Kidney (tissue), 14 donors: ENCODE results near the gene CYP11A1. TPM values are rescaled to one million over a fixed set of nuclear protein-coding genes. Genes with fewer than 3 reads are reported as not detected.

Experiments
- DNase-seq, 5 donors: peaks; one replicate each; pipeline ENCODE4 v3.0.0-alpha.2; 2013 to 2020
- FAIRE-seq: peaks from 2 replicates; lab custom pipeline; 2012; peaks lifted over from hg19 to GRCh38; lab: Jason Lieb, UNC
- H3K27ac ChIP-seq, 2 donors: one replicate each; pipeline ENCODE4 v1.7.0; 2013; ENCODE audit warnings: low read depth in 2 of 2, low read length in 2 of 2, inconsistent platforms in 1 of 2
- H3K27me3 ChIP-seq: one replicate; pipeline ENCODE4 v1.7.1; 2013; ENCODE audit warnings: low read length, inconsistent platforms; ENCODE audit not compliant: control insufficient read depth, insufficient read depth
- H3K36me3 ChIP-seq, 3 donors: one replicate each; pipeline versions ENCODE4 v1.7.0 to v1.7.1; 2013; ENCODE audit warnings: low read length in 3 of 3, control low read depth in 1 of 3, inconsistent platforms in 1 of 3; ENCODE audit not compliant: insufficient read depth in 3 of 3, control insufficient read depth in 2 of 3
- H3K4me1 ChIP-seq, 3 donors: one replicate each; pipeline versions ENCODE4 v1.7.0 to v1.7.1; 2013; ENCODE audit warnings: low read length in 3 of 3, inconsistent platforms in 1 of 3, low read depth in 1 of 3; ENCODE audit not compliant: control insufficient read depth in 2 of 3, insufficient read depth in 2 of 3
- H3K4me3 ChIP-seq, 3 donors: one replicate each; pipeline versions ENCODE4 v1.7.0 to v1.8.1; 2013; ENCODE audit warnings: low read length in 3 of 3, control low read depth in 1 of 3, inconsistent platforms in 1 of 3
- H3K9ac ChIP-seq, 3 donors: one replicate each; pipeline versions ENCODE4 v1.7.0 to v1.7.1; 2013; ENCODE audit warnings: low read length in 3 of 3, control low read depth in 1 of 3, inconsistent platforms in 1 of 3
- H3K9me3 ChIP-seq, 3 donors: one replicate each; pipeline versions ENCODE4 v1.7.0 to v1.7.1; 2013; ENCODE audit warnings: low read length in 3 of 3, control low read depth in 1 of 3, inconsistent platforms in 1 of 3; ENCODE audit not compliant: control insufficient read depth in 2 of 3, insufficient read depth in 1 of 3
- CTCF ChIP-seq: IDR thresholded peaks from 3 replicates; pipeline ENCODE4 v1.5.1; 2012; ENCODE audit warnings: mild to moderate bottlenecking, moderate library complexity, borderline replicate concordance; ENCODE audit not compliant: insufficient read depth; ENCODE audit errors: extremely low read depth
- intact Hi-C: fragments of 100-400 bp; cut with DNase I; formaldehyde crosslinking; loops from one replicate; pipeline ENCODE4 v1.11.1; 2022
- polyA plus RNA-seq: library from polyadenylated mRNA; stranded (reverse); fragments of 350-450 nt; fragmentation: Illumina TruSeq; extraction: RNeasy Lipid Tissue Mini Kit (QIAGEN cat#74804); gene quantifications from one replicate; pipeline ENCODE4 v1.2.3, GENCODE V29; 2014; ENCODE audit warnings: low read depth, low replicate concordance; ENCODE audit not compliant: insufficient read depth
- total RNA-seq: library from RNA; stranded (reverse); fragmentation: NEBNext Ultra II Directional; extraction: Animal tissue kit (Norgen Biotek cat#: 25700); gene quantifications from one replicate; pipeline ENCODE4 v1.2.1, GENCODE V29; 2021
- donor health status: control.
- donor health status: control.
- donor health status: control.
- donor health status: control.
- donor health status: control.
- donor health status: DM: yes; HTN: yes; CAD: no.
- donor health status: Normal renal cell carcinoma (clear cell type).

CYP11A1 gene
- total and polyA plus RNA-seq, 2 donors from 2014 or later: 0.13 to 2.7 TPM

DNA sequence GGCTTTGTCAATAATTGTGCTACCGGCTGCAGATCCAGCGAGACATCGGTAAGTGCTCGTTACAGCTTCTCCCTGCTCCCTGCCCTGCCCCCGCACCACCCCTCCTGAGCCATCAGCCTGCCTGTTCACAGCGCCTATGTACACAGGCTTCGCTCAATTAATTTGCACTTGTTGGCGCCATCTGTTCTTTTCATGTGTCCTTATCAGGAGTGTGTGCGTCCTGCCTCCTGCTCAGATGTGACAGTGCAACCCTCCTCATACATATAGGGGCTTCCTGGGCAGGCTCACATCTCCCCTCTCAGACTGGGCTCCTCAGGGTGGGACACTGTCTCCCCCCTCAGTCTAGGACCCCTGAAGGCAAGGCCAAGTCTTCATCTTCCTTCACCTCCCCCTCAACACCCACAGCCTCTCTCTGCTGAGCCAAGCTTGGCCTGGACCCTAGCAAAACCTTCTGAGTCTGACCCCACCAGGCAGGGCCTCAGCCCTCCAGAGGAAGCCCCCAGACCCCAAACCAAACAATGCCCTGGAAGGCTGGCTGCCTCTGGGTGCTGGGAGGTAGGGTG, 54.9 kb downstream of the CYP11A1 start:
- FAIRE-seq (no peak), DNase-seq (peak in 3 of 5 donors; percentile 73 to 81 (median 80))
- Histone ChIP-seq H3K36me3 (no peaks in the 10 kb centered on the region), H3K9ac (no peak overlapping the region), H3K4me1 (peaks cover 0 to 2% (median 0%) of the 10 kb centered on the region in 3 donors), H3K9me3 (no peaks in the 10 kb centered on the region), H3K4me3 (no peak overlapping the region), H3K27ac (no peak overlapping the region), H3K27me3 (no peaks in the 10 kb centered on the region)
- no peak for TF ChIP-seq CTCF
- intact Hi-C loops: loop anchor here (5.0 kb wide), 1 partner anchor 190 kb away; no protein-coding TSS in a partner anchor

DNA sequence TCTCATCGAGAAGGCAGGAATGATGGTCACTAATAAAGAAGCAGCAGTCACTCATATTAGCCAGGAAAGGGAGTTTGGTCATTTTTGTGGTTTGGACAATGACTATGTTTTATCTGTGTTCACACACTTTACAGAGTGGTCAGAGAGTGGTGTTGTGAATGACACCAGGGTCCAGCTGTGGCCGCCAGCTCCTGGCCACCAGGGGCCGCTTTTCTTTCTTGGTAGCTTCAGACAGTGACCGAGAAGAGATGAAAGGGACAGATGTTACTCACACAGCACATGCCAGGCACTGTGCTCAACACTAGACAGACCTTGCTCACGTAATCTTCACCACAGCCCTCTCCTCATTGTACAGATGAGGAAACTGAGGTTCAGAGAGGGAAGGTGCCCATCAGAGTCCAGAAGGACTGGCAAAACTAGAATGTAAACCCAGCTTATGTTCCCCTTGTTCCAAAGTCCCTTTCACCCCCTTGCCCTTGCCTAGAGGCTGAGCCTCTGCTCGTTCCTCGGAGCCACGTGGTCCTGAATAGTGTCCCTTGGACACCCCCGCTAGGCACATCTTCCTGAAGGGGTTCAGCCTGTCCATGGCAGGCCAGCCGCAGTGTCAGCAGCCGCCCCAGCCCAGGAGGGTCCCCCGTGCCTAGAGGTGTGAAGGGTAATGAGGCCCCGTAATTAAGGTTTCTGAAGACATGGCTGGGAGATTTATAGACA, 55.6 kb downstream of the CYP11A1 start:
- H3K36me3 ChIP-seq: no peaks in the 10 kb centered on the region
- no peak overlapping the region for H3K27ac ChIP-seq
- H3K9ac ChIP-seq: no peak overlapping the region
- no peaks in the 10 kb centered on the region for H3K9me3 ChIP-seq
- peaks cover 0 to 2% (median 0%) of the 10 kb centered on the region in 3 donors for H3K4me1 ChIP-seq
- H3K4me3 ChIP-seq: no peak overlapping the region
- H3K27me3 ChIP-seq: no peaks in the 10 kb centered on the region
- DNase-seq (peak in 1 of 5 donors; percentile 42), FAIRE-seq (no peak)
- peak; percentile 33 for TF ChIP-seq CTCF
- intact Hi-C loops: loop anchor here (5.0 kb wide), 1 partner anchor 190 kb away; no protein-coding TSS in a partner anchor

GRCh38 chr15:74307827-74308811, 59.3 kb downstream of the CYP11A1 start:
- no peak overlapping the region for H3K4me3 ChIP-seq
- FAIRE-seq (no peak), DNase-seq (peak in 4 of 5 donors; percentile 73 to 87 (median 78))
- no peaks in the 10 kb centered on the region for H3K4me1 ChIP-seq
- peak; percentile 71 for TF ChIP-seq CTCF
- intact Hi-C loops: no loop called here
- H3K9ac ChIP-seq: no peak overlapping the region
- H3K27me3 ChIP-seq: no peaks in the 10 kb centered on the region
- H3K9me3 ChIP-seq: no peaks in the 10 kb centered on the region
- no peaks in the 10 kb centered on the region for H3K36me3 ChIP-seq
- no peak overlapping the region for H3K27ac ChIP-seq
